Measurements from ENCODE around the gene SLC25A25. TPM values are rescaled to one million over a fixed set of nuclear protein-coding genes. Genes with fewer than 3 reads are reported as not detected.

SLC25A25 gene
- total and polyA plus RNA-seq, 10 of the 15 experiments (the other 5 are each of a cell fraction or from before 2014, with no cell fraction given): 0.04 to 17.1 (median 12.4) TPM; not detected in 1

- no peak for TF ChIP-seq ZBTB40 (IDR thresholded peaks at IDR 0.05; ENCODE audit: borderline replicate concordance)
- TF ChIP-seq WRNIP1 (IDR thresholded peaks at IDR 0.05; ENCODE audit: borderline replicate concordance, low read depth, low read length): no peak
- no peak for TF ChIP-seq RBBP5 (conservative IDR thresholded peaks at IDR 0.05)
Measured at GRCh38 chr9:128099231-128099931, 31.3 kb downstream of the SLC25A25 start (continued).

GRCh38 chr9:128099932-128100491, 32.0 kb downstream of the SLC25A25 start:
- Histone ChIP-seq H2AFZ (ENCODE audit: control insufficient read depth, low read depth, low read length) (no peak overlapping the region), H3K4me2 (ENCODE audit: control insufficient read depth, insufficient read depth) (no peak overlapping the region), H3K9ac (ENCODE audit: control insufficient read depth, insufficient read depth, low read length) (no peak overlapping the region), H3K4me1 (ENCODE audit: control insufficient read depth, insufficient read depth, low read length) (peaks cover 2% of the 10 kb centered on the region), H3K27me3 (replicated peaks in 1 of 2; ENCODE audit: control insufficient read depth in 2 of 2, insufficient read depth in 2 of 2, low read length in 1 of 2) (no peaks in the 10 kb centered on the region), H3K9me3 (replicated peaks; ENCODE audit: control insufficient read depth, insufficient read depth, low read length) (no peaks in the 10 kb centered on the region), H3K36me3 (ENCODE audit: control insufficient read depth in 2 of 2, insufficient read depth in 2 of 2, low read length in 1 of 2) (peaks cover 24 to 26% of the 10 kb centered on the region in 2 experiments; a peak in 3 of 4 replicates), H3K4me3 (no peak overlapping the region), H4K20me1 (ENCODE audit: control insufficient read depth, insufficient read depth) (no peaks in the 10 kb centered on the region), H3K79me2 (ENCODE audit: control insufficient read depth, insufficient read depth, low read length) (peaks cover 18% of the 10 kb centered on the region), H3K27ac (ENCODE audit: control insufficient read depth, insufficient read depth) (no peak overlapping the region)
- TF ChIP-seq HSF1 (IDR thresholded peaks at IDR 0.05; ENCODE audit: low read depth, low read length) (no peak), CHD2 (IDR thresholded peaks at IDR 0.05; ENCODE audit: borderline replicate concordance, low read depth, low read length) (no peak), MTA2 (IDR thresholded peaks at IDR 0.05; ENCODE audit: low read depth) (no peak), IRF4 (IDR thresholded peaks at IDR 0.05; ENCODE audit: low read depth, low read length) (no peak), RCOR1 (conservative IDR thresholded peaks at IDR 0.05; ENCODE audit: low read depth, low read length) (no peak), EGR1 (IDR thresholded peaks at IDR 0.05; ENCODE audit: borderline replicate concordance in 1 of 2, low read depth in 2 of 2, low read length in 2 of 2) (no peak), RUNX3 (IDR thresholded peaks at IDR 0.05; ENCODE audit: low read length) (no peak), DPF2 (IDR thresholded peaks at IDR 0.05) (no peak)
- in situ Hi-C loops (cut with MboI): no loop called here
- CTCF ChIA-PET: interaction anchor here (1.4 kb wide), 2 partner anchors 25 to 156 kb away, joined by 5 read pairs; no protein-coding TSS in a partner anchor
- SMC1A ChIA-PET (ENCODE audit: uncharacterized antibody, unreplicated experiment): interaction anchor here (1.1 to 1.3 kb wide), 2 partner anchors 9 to 145 kb away, joined by 4 read pairs; no protein-coding TSS in a partner anchor
- FAIRE-seq: no peak
- DNase-seq (ENCODE audit: low read depth, low spot score): no peak
- intact Hi-C loops (cut with micrococcal nuclease; ENCODE audit: unreplicated experiment): no loop called here
- no TSS peak for BruUV-seq (replicated peaks)
- 87% methylated on average over 16 of the region's 16 CpGs for WGBS (ENCODE audit: insufficient coverage, insufficient replicate concordance, low lambda C conversion rate, missing lambda C conversion rate)
- RAD21 ChIA-PET (ENCODE audit: unreplicated experiment): interaction anchor here (1.2 kb wide), 1 partner anchor 33 kb away, joined by 3 read pairs; the partner anchor contains the start of genes NAIF1 and SLC25A25
- ATAC-seq: no peak
- POLR2A ChIA-PET: interaction anchor here (0.6 kb wide), 1 partner anchor 329 kb away, joined by 3 read pairs; no protein-coding TSS in a partner anchor

All from GM12878 (cell line).